GM12873 (cell line): ENCODE data around the gene TMEM170B.

Experiments used
- CTCF ChIP-seq: IDR thresholded peaks from 2 replicates; pipeline ENCODE4 v1.5.1; 2012; ENCODE audit warnings: low read depth, mild to moderate bottlenecking, moderate library complexity, low read length, control low read depth; ENCODE audit not compliant: insufficient read depth; ENCODE audit errors: missing control alignments

Gene TMEM170B

GRCh38 chr6:11613336-11613735 is 75.8 kb downstream of the TMEM170B start:
- TF ChIP-seq CTCF: no peak

- TF ChIP-seq CTCF: no peak
Observed at GRCh38 chr6:11613858-11614257, 76.3 kb downstream of the TMEM170B start.

GRCh38 chr6:11614534-11615213 is 77.1 kb downstream of the TMEM170B start:
- no peak for TF ChIP-seq CTCF

- no peak for TF ChIP-seq CTCF
Observed at GRCh38 chr6:11615214-11615602, 77.7 kb downstream of the TMEM170B start.

- TF ChIP-seq CTCF: no peak
Observed at GRCh38 chr6:11616200-11616611, 78.7 kb downstream of the TMEM170B start.

- peak; percentile 36 for TF ChIP-seq CTCF
Observed at GRCh38 chr6:11618533-11618932, 81.0 kb downstream of the TMEM170B start.

- no peak for TF ChIP-seq CTCF
Observed at GRCh38 chr6:11621119-11621518, 83.6 kb downstream of the TMEM170B start.
